ENCODE measurements around the gene IL18BP.
A peak's percentile ranks its signal among the peaks of the same experiment; 100 is the strongest.

Gene IL18BP

DNA sequence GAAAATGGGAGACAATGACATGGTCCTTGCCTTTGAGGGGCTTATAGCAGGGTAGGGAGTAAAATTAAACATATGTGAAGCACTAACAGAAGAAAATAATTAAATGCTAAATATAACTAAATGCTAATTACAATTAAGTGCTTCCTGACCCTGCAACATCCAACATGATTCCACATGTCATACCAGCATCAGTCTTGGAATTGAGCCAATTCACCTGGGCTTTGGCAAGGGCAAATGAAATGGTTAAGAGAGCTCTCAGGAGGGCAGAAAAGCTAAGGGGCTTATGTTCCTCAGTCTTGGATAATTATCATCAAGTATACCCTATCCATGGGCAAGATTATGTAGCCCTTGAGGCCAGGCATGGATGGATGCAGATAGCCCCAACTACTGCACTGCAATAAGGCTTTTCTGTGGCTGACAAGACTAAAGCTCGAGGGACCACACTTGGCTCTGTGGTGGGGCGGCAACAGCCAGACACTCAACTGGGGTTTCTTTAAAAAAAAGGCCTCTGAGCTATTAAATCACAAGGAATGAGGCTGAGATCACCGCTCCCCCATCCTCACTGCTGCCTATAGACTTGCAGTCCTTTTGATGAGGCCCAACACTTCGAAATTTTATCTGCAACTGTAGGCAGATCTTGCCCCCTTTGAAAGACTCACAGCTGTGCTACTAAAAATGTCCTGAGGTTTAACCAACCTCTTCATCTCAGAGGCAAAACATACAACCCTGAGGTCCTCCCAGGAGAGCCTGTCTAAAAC lies 39.0 kb downstream of the IL18BP start:
- TF ChIP-seq, protein P1, sequence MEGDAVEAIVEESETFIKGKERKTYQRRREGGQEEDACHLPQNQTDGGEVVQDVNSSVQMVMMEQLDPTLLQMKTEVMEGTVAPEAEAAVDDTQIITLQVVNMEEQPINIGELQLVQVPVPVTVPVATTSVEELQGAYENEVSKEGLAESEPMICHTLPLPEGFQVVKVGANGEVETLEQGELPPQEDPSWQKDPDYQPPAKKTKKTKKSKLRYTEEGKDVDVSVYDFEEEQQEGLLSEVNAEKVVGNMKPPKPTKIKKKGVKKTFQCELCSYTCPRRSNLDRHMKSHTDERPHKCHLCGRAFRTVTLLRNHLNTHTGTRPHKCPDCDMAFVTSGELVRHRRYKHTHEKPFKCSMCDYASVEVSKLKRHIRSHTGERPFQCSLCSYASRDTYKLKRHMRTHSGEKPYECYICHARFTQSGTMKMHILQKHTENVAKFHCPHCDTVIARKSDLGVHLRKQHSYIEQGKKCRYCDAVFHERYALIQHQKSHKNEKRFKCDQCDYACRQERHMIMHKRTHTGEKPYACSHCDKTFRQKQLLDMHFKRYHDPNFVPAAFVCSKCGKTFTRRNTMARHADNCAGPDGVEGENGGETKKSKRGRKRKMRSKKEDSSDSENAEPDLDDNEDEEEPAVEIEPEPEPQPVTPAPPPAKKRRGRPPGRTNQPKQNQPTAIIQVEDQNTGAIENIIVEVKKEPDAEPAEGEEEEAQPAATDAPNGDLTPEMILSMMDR (IDR thresholded peaks at IDR 0.05; ENCODE audit: borderline replicate concordance, insufficient read depth, low read depth, low read length): no peak
- no peak overlapping the region for H3K4me3 ChIP-seq (ENCODE audit: low read depth, low read length)

- TF ChIP-seq, protein P1 (IDR thresholded peaks at IDR 0.05; ENCODE audit: borderline replicate concordance, insufficient read depth, low read depth, low read length): no peak
- no peak overlapping the region for H3K4me3 ChIP-seq (ENCODE audit: low read depth, low read length)
These were observed 39.8 kb downstream of the IL18BP start for GRCh38 chr11:72038491-72038890.

DNA sequence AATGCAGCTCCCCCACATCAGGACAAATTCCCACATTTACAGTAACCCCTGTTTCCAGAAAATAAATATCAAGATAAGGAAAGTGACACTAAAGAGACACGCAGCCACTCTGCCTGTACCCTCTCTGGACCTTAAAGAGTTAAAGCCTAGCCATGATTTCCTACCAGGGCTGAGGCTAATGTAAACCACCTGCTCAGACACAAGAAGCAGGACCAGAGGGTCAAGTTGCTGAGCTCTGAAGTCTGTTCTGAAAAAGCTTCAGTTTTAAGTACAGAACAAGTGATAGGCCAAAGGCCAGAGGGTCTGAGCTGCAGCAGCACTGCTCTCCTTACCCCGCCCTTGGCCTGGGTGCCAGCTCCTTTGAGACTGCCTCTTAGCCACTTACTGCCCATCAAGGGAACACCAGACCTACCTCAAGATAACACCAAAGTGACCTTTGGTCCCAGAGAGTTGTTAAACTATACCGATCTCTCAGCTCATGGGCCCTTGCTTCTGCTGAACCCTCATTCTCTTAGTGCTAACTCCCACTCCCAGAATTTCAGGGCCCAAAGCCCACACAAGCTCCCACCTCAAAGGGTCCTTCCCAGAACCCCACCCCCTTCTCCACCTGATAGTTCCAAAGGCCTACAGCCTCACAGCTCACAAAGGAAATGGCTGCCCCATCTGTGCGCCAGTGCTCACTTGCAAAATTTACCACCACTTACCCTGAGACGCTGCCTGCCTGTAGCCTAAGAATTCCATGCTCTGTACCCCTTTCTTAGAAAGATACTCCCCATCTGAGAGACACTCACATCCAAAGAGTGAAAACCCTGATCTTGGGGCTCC lies 40.5 kb downstream of the IL18BP start:
- H3K4me3 ChIP-seq (ENCODE audit: low read depth, low read length): peak overlapping the region; percentile 56
- TF ChIP-seq, protein P1 (IDR thresholded peaks at IDR 0.05; ENCODE audit: borderline replicate concordance, insufficient read depth, low read depth, low read length): no peak

- TF ChIP-seq, protein P1 (IDR thresholded peaks at IDR 0.05; ENCODE audit: borderline replicate concordance, insufficient read depth, low read depth, low read length): no peak
These were observed 41.2 kb downstream of the IL18BP start for GRCh38 chr11:72039856-72040401.

GRCh38 chr11:72040491-72041363 lies 42.0 kb downstream of the IL18BP start:
- H3K4me3 ChIP-seq (ENCODE audit: low read depth, low read length): peak overlapping the region; percentile 56
- TF ChIP-seq, protein P1 (IDR thresholded peaks at IDR 0.05; ENCODE audit: borderline replicate concordance, insufficient read depth, low read depth, low read length): no peak

More at GRCh38 chr11:72039856-72040401, 41.2 kb downstream of the IL18BP start:
- peak overlapping the region; percentile 56 for H3K4me3 ChIP-seq (ENCODE audit: low read depth, low read length)

GRCh38 chr11:72041364-72042063 lies 42.8 kb downstream of the IL18BP start:
- peak overlapping the region; percentile 56 for H3K4me3 ChIP-seq (ENCODE audit: low read depth, low read length)
- TF ChIP-seq, protein P1 (IDR thresholded peaks at IDR 0.05; ENCODE audit: borderline replicate concordance, insufficient read depth, low read depth, low read length): no peak

Data from GM12875 (cell line).